PC-3 (cell line): Measurements from ENCODE around the gene ACTR10. TPM values are rescaled to one million over a fixed set of nuclear protein-coding genes. Genes with fewer than 3 reads are reported as not detected.

ENCODE experiments used
- ATAC-seq: fragments of 200-7000 bp; cut with Tn5 transposase; 2 replicates; pipeline ENCODE4 v1.9.1; 2020; ENCODE audit warnings: mild to moderate bottlenecking, moderate library complexity
- BruUV-seq: library from RNA; stranded (reverse); fragments of 400-500 nt; replicated peaks from 2 replicates; lab custom pipeline; 2021; lab: Mats Ljungman, UMichigan
- CTCF ChIA-PET: fragments of 300-600 bp; sonication (Branson Sonifier 250); formaldehyde crosslinking; loops from one replicate; lab custom pipeline; 2022; ENCODE audit warnings: antibody characterized with exemption; lab: Charles Lee
- POLR2A ChIA-PET: fragments of 300-600 bp; sonication (Branson Sonifier 250); formaldehyde crosslinking; loops from one replicate; lab custom pipeline; 2022; ENCODE audit warnings: antibody characterized with exemption; ENCODE audit not compliant: unreplicated experiment; lab: Charles Lee
- DNase-seq: peaks from one replicate; pipeline ENCODE4 v3.0.0-alpha.2; 2015
- H2AFZ ChIP-seq: fragments of 300-600 bp; sonication (generic); 2 replicates; pipeline ENCODE4 v1.6.0; 2016; ENCODE audit warnings: antibody characterized with exemption, low read length
- H3F3A ChIP-seq: fragments of 300-600 bp; sonication (generic); one replicate; pipeline ENCODE4 v1.6.0; 2017; ENCODE audit warnings: antibody characterized with exemption, low read length, control low read depth, mild to moderate bottlenecking; ENCODE audit not compliant: unreplicated experiment
- H3K27ac ChIP-seq: fragments of 300-600 bp; sonication (generic); 2 replicates; pipeline ENCODE4 v1.5.1; 2016; ENCODE audit warnings: mild to moderate bottlenecking, low read length
- H3K27me3 ChIP-seq: fragments of 300-600 bp; sonication (generic); 2 replicates; pipeline ENCODE4 v1.6.1; 2016; ENCODE audit warnings: low read length, mixed read lengths
- H3K36me3 ChIP-seq: fragments of 300-600 bp; sonication (generic); 2 replicates; pipeline ENCODE4 v1.6.1; 2016; ENCODE audit warnings: low read depth, mixed run types, low read length, mixed read lengths
- H3K4me1 ChIP-seq: fragments of 300-600 bp; sonication (generic); 2 replicates; pipeline ENCODE4 v1.5.1; 2016; ENCODE audit warnings: low read length; ENCODE audit not compliant: insufficient read depth
- H3K4me2 ChIP-seq: fragments of 300-600 bp; sonication (generic); 2 replicates; pipeline ENCODE4 v1.6.0; 2016; ENCODE audit warnings: low read length
- H3K4me3 ChIP-seq: fragments of 300-600 bp; sonication (generic); 2 replicates; pipeline ENCODE4 v1.5.1; 2016; ENCODE audit warnings: mild to moderate bottlenecking, low read length, mixed read lengths
- H3K79me2 ChIP-seq: fragments of 300-600 bp; sonication (generic); 2 replicates; pipeline ENCODE4 v1.6.1; 2017; ENCODE audit warnings: low read length, mixed read lengths
- H3K9ac ChIP-seq: fragments of 300-600 bp; sonication (generic); 2 replicates; pipeline ENCODE4 v1.6.0; 2016; ENCODE audit warnings: mild to moderate bottlenecking, low read length
- H3K9me2 ChIP-seq: fragments of 300-600 bp; sonication (generic); replicated peaks from 2 replicates; pipeline ENCODE4 v1.6.1; 2016; ENCODE audit warnings: mixed run types, low read length, mixed read lengths
- H3K9me3 ChIP-seq: fragments of 300-600 bp; sonication (generic); 2 replicates; pipeline ENCODE4 v1.6.1; 2016; ENCODE audit warnings: low read length, mixed read lengths
- H4K20me1 ChIP-seq: fragments of 300-600 bp; sonication (generic); 2 replicates; pipeline ENCODE4 v1.6.1; 2016; ENCODE audit warnings: low read length, mixed read lengths
- EZH2 ChIP-seq: fragments of 300-600 bp; sonication (generic); IDR thresholded peaks from one replicate; pipeline ENCODE4 v1.6.1; 2017; ENCODE audit warnings: antibody characterized with exemption, mild to moderate bottlenecking, low read length; ENCODE audit not compliant: unreplicated experiment
- EZH2phosphoT487 ChIP-seq: fragments of 300-600 bp; sonication (generic); IDR thresholded peaks from 2 replicates; pipeline ENCODE4 v1.6.1; 2018; ENCODE audit warnings: mild to moderate bottlenecking, antibody characterized with exemption, low read length, borderline replicate concordance
- intact Hi-C: fragments of 100-400 bp; cut with micrococcal nuclease; formaldehyde crosslinking; loops from 2 replicates; pipeline ENCODE4 v1.9.0; 2023
- total RNA-seq: library from RNA; depleted of rRNA; stranded (reverse); fragments of >200 nt; gene quantifications from 2 replicates; pipeline ENCODE4 v1.2.3, GENCODE V29; 2014
- TF ChIP-seq, protein P1 (sequence below): fragments of 300-600 bp; sonication (generic); conservative IDR thresholded peaks from 2 replicates; pipeline ENCODE4 v1.5.1; 2017; ENCODE audit warnings: antibody characterized with exemption, low read depth, mild to moderate bottlenecking, low read length

Gene ACTR10
- total RNA-seq, 1 experiment from 2014 or later, result 126 TPM

- Histone ChIP-seq H3K27me3 (no peaks in the 10 kb centered on the region), H3K4me2 (no peak overlapping the region), H3K9ac (no peak overlapping the region), H3K9me3 (no peaks in the 10 kb centered on the region), H3K79me2 (no peaks in the 10 kb centered on the region), H2AFZ (no peak overlapping the region), H3K36me3 (peaks cover 42% of the 10 kb centered on the region), H3K4me3 (no peak overlapping the region), H3K4me1 (no peaks in the 10 kb centered on the region), H3K27ac (no peak overlapping the region), H3K9me2 (no peaks in the 10 kb centered on the region), H3F3A (no peaks in the 10 kb centered on the region), H4K20me1 (no peaks in the 10 kb centered on the region)
- DNase-seq, result no peak
- POLR2A ChIA-PET, result no interaction called here
- no peak for ATAC-seq
- TF ChIP-seq EZH2phosphoT487, result no peak
- TF ChIP-seq, protein P1, sequence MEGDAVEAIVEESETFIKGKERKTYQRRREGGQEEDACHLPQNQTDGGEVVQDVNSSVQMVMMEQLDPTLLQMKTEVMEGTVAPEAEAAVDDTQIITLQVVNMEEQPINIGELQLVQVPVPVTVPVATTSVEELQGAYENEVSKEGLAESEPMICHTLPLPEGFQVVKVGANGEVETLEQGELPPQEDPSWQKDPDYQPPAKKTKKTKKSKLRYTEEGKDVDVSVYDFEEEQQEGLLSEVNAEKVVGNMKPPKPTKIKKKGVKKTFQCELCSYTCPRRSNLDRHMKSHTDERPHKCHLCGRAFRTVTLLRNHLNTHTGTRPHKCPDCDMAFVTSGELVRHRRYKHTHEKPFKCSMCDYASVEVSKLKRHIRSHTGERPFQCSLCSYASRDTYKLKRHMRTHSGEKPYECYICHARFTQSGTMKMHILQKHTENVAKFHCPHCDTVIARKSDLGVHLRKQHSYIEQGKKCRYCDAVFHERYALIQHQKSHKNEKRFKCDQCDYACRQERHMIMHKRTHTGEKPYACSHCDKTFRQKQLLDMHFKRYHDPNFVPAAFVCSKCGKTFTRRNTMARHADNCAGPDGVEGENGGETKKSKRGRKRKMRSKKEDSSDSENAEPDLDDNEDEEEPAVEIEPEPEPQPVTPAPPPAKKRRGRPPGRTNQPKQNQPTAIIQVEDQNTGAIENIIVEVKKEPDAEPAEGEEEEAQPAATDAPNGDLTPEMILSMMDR, result no peak
- TF ChIP-seq EZH2, result no peak
- BruUV-seq, result no TSS peak
- CTCF ChIA-PET, result no interaction called here
- intact Hi-C loops, result no loop called here
Observed at GRCh38 chr14:58215191-58215914, 15.4 kb downstream of the ACTR10 start.

GRCh38 chr14:58216544-58216943 lies 16.6 kb downstream of the ACTR10 start:
- no peaks in the 10 kb centered on the region for H3K4me1 ChIP-seq
- intact Hi-C loops, result no loop called here
- H3K4me2 ChIP-seq, result no peak overlapping the region
- H3K79me2 ChIP-seq, result no peaks in the 10 kb centered on the region
- H3F3A ChIP-seq, result no peaks in the 10 kb centered on the region
- CTCF ChIA-PET, result no interaction called here
- ATAC-seq (no peak; the same call in 1 of the 2 replicates), DNase-seq (no peak)
- no peaks in the 10 kb centered on the region for H3K9me3 ChIP-seq
- H3K9me2 ChIP-seq, result no peaks in the 10 kb centered on the region
- no peak overlapping the region for H2AFZ ChIP-seq
- TF ChIP-seq EZH2 (no peak), EZH2phosphoT487 (no peak)
- TF ChIP-seq, protein P1, result no peak
- POLR2A ChIA-PET, result no interaction called here
- H3K4me3 ChIP-seq, result no peak overlapping the region
- no peaks in the 10 kb centered on the region for H3K27me3 ChIP-seq
- no TSS peak for BruUV-seq
- H3K36me3 ChIP-seq, result peaks cover 34% of the 10 kb centered on the region
- H3K9ac ChIP-seq, result no peak overlapping the region
- no peak overlapping the region for H3K27ac ChIP-seq
- no peaks in the 10 kb centered on the region for H4K20me1 ChIP-seq
